H9 (cell line): ENCODE measurements around the gene RBM38. TPM values are rescaled to one million over a fixed set of nuclear protein-coding genes. Genes with fewer than 3 reads are reported as not detected.

Experiments used
- DNase-seq: peaks from one replicate; pipeline ENCODE4 v3.0.0-alpha.2; 2017
- H2AFZ ChIP-seq: one replicate; pipeline ENCODE4 v1.6.1; 2013; ENCODE audit warnings: mild to moderate bottlenecking, low read length, control low read depth, moderate library complexity
- H2AK5ac ChIP-seq: 2 replicates; pipeline ENCODE4 v1.6.1; 2013; ENCODE audit warnings: low read length, control low read depth, mixed read lengths; ENCODE audit not compliant: insufficient read length
- H2BK120ac ChIP-seq: one replicate; pipeline ENCODE4 v1.6.1; 2013; ENCODE audit warnings: low read depth, mild to moderate bottlenecking, low read length, control low read depth, inconsistent platforms; ENCODE audit not compliant: poor library complexity, severe bottlenecking
- H2BK12ac ChIP-seq: 2 replicates; pipeline ENCODE4 v1.6.1; 2013; ENCODE audit warnings: low read length, control low read depth, mixed read lengths, low read depth; ENCODE audit not compliant: insufficient read length
- H2BK15ac ChIP-seq: 2 replicates; pipeline ENCODE4 v1.6.1; 2013; ENCODE audit warnings: low read depth, low read length, control low read depth
- H2BK20ac ChIP-seq: one replicate; pipeline ENCODE4 v1.6.1; 2013; ENCODE audit warnings: low read depth, mild to moderate bottlenecking, low read length, control low read depth, inconsistent platforms; ENCODE audit not compliant: poor library complexity, severe bottlenecking
- H2BK5ac ChIP-seq: 2 replicates; pipeline ENCODE4 v1.6.1; 2013; ENCODE audit warnings: low read length, control low read depth, mixed read lengths; ENCODE audit not compliant: insufficient read length
- H3K14ac ChIP-seq: 2 replicates; pipeline ENCODE4 v1.6.1; 2013; ENCODE audit warnings: low read length, control low read depth; ENCODE audit not compliant: insufficient read depth
- H3K18ac ChIP-seq: 2 replicates; pipeline ENCODE4 v1.6.1; 2013; ENCODE audit warnings: low read depth, mild to moderate bottlenecking, mixed read lengths, low read length, control low read depth; ENCODE audit not compliant: insufficient read length
- H3K23ac ChIP-seq: 2 replicates; pipeline ENCODE4 v1.6.1; 2013; ENCODE audit warnings: low read length, control low read depth, mixed read lengths, low read depth; ENCODE audit not compliant: insufficient read length
- H3K23me2 ChIP-seq: 2 replicates; pipeline ENCODE4 v1.6.1; 2013; ENCODE audit warnings: low read depth, mild to moderate bottlenecking, mixed read lengths, low read length, control low read depth; ENCODE audit not compliant: insufficient read length, poor library complexity, severe bottlenecking
- H3K27ac ChIP-seq: 2 replicates; pipeline ENCODE4 v1.5.1; 2013; ENCODE audit warnings: low read length, control low read depth, mixed read lengths, low read depth; ENCODE audit not compliant: insufficient read length
- H3K27me3 ChIP-seq: 2 replicates; pipeline ENCODE4 v1.6.1; 2013; ENCODE audit warnings: low read length, control low read depth, inconsistent platforms; ENCODE audit not compliant: insufficient read depth
- H3K4ac ChIP-seq: 2 replicates; pipeline ENCODE4 v1.6.1; 2013; ENCODE audit warnings: low read depth, mild to moderate bottlenecking, control low read depth, inconsistent platforms, low read length, moderate library complexity
- H3K4me1 ChIP-seq: 2 replicates; pipeline ENCODE4 v1.6.1; 2013; ENCODE audit warnings: low read length, control low read depth, inconsistent platforms; ENCODE audit not compliant: insufficient read depth
- H3K4me2 ChIP-seq: 2 replicates; pipeline ENCODE4 v1.6.1; 2013; ENCODE audit warnings: low read length, control low read depth, mixed read lengths; ENCODE audit not compliant: insufficient read length, insufficient read depth
- H3K56ac ChIP-seq: 2 replicates; pipeline ENCODE4 v1.6.1; 2013; ENCODE audit warnings: low read depth, mild to moderate bottlenecking, mixed read lengths, low read length, control low read depth; ENCODE audit not compliant: insufficient read length
- H3K79me1 ChIP-seq: 2 replicates; pipeline ENCODE4 v1.6.1; 2013; ENCODE audit warnings: low read depth, mild to moderate bottlenecking, moderate library complexity, low read length, control low read depth, inconsistent platforms; ENCODE audit not compliant: insufficient read depth, poor library complexity, severe bottlenecking
- H3K79me2 ChIP-seq: 2 replicates; pipeline ENCODE4 v1.6.1; 2013; ENCODE audit warnings: low read length, control low read depth, inconsistent platforms; ENCODE audit not compliant: insufficient read depth
- H3K9ac ChIP-seq: 2 replicates; pipeline ENCODE4 v1.6.1; 2013; ENCODE audit warnings: low read length, control low read depth, mixed read lengths; ENCODE audit not compliant: insufficient read length; ENCODE audit errors: extremely low read depth
- H3K9me3 ChIP-seq: one replicate; pipeline ENCODE4 v1.6.1; 2013; ENCODE audit warnings: low read depth, low read length, inconsistent platforms; ENCODE audit not compliant: control insufficient read depth
- H3T11ph ChIP-seq: one replicate; pipeline ENCODE4 v1.6.1; 2013; ENCODE audit warnings: mild to moderate bottlenecking, low read length, control low read depth, inconsistent platforms
- H4K20me1 ChIP-seq: one replicate; pipeline ENCODE4 v1.6.1; 2013; ENCODE audit not compliant: control insufficient read depth, insufficient read length, insufficient read depth
- H4K5ac ChIP-seq: 2 replicates; pipeline ENCODE4 v1.6.1; 2013; ENCODE audit warnings: low read depth, mild to moderate bottlenecking, mixed read lengths, low read length, control low read depth; ENCODE audit not compliant: insufficient read length
- H4K8ac ChIP-seq: replicated peaks from 2 replicates; pipeline ENCODE4 v1.6.1; 2013; ENCODE audit warnings: low read length, control low read depth, mixed read lengths, low read depth; ENCODE audit not compliant: insufficient read length
- H4K91ac ChIP-seq: 2 replicates; pipeline ENCODE4 v1.6.1; 2013; ENCODE audit warnings: low read depth, mild to moderate bottlenecking, moderate library complexity, mixed read lengths, low read length, control low read depth; ENCODE audit not compliant: insufficient read length
- H3K27ac Mint-ChIP-seq, 3 experiments: 2 replicates in 2 of 3; 3 replicates in 1 of 3; pipeline ENCODE4 v1.8.0; 2020 to 2021; ENCODE audit warnings: mixed read lengths in 3 of 3, mild to moderate bottlenecking in 1 of 3, moderate library complexity in 1 of 3
- H3K27me3 Mint-ChIP-seq: 2 replicates; pipeline ENCODE4 v1.8.0; 2021; ENCODE audit warnings: low read depth, mild to moderate bottlenecking, moderate library complexity, mixed read lengths
- H3K36me3 Mint-ChIP-seq, 3 experiments: 2 replicates in 2 of 3; 3 replicates in 1 of 3; pipeline ENCODE4 v1.8.0; 2020 to 2021; ENCODE audit warnings: low read depth in 3 of 3, mixed read lengths in 3 of 3; ENCODE audit not compliant: insufficient read depth in 1 of 3
- H3K4me1 Mint-ChIP-seq, 2 experiments: 2 replicates each; pipeline ENCODE4 v1.8.0; 2020; ENCODE audit warnings: mixed read lengths in 2 of 2
- H3K4me3 Mint-ChIP-seq, 2 experiments: 2 replicates in 1 of 2; 3 replicates in 1 of 2; pipeline ENCODE4 v1.8.0; 2020 to 2021; ENCODE audit warnings: mild to moderate bottlenecking in 2 of 2, mixed read lengths in 2 of 2, moderate library complexity in 1 of 2
- H3K9me3 Mint-ChIP-seq, 2 experiments: 2 replicates in 1 of 2; 3 replicates in 1 of 2; pipeline ENCODE4 v1.8.0; 2020; ENCODE audit warnings: mild to moderate bottlenecking in 2 of 2, mixed read lengths in 2 of 2, moderate library complexity in 1 of 2
- WGBS: extraction: QIAGEN DNeasy Blood & Tissue Kit; methylation state at CpG from one replicate; pipeline ENCODE4 v1.1.7; 2013; ENCODE audit warnings: missing lambda C conversion rate, low lambda C conversion rate, mixed read lengths; ENCODE audit not compliant: insufficient read length; ENCODE audit errors: extremely low coverage; 5-methylcytosine and 5-hydroxymethylcytosine counted together
- total RNA-seq: library from RNA; stranded (reverse); gene quantifications from 2 replicates; pipeline ENCODE4 v1.2.1, GENCODE V29; 2021
- TF ChIP-seq, protein P1 (sequence below): fragments of 200-600 bp; sonication (generic); conservative IDR thresholded peaks from 3 replicates; pipeline ENCODE4 v1.8.0; 2021; ENCODE audit warnings: antibody characterized with exemption, mild to moderate bottlenecking

The RBM38 gene
- total RNA-seq, 1 experiment from 2014 or later, result 66.8 TPM

- Mint-ChIP-seq H3K36me3 (peaks cover 37 to 79% (median 75%) of the 10 kb centered on the region in 3 experiments), H3K9me3 (no peaks in the 10 kb centered on the region), H3K4me1 (peaks cover 35 to 44% of the 10 kb centered on the region in 2 experiments), H3K27me3 (no peaks in the 10 kb centered on the region), H3K27ac (peak overlapping the region; percentile 38 to 89 (median 72); a peak in 6 of 7 replicates), H3K4me3 (no peak overlapping the region; a peak in 1 of 5 replicates)
- Histone ChIP-seq H4K91ac (no peak overlapping the region), H2BK5ac (no peak overlapping the region), H3K9ac (no peak overlapping the region), H3K79me1 (peaks cover 3% of the 10 kb centered on the region), H3K4me2 (no peak overlapping the region), H2BK12ac (no peak overlapping the region), H3K56ac (no peak overlapping the region), H2AFZ (no peak overlapping the region), H3T11ph (no peak overlapping the region), H3K9me3 (no peaks in the 10 kb centered on the region), H3K79me2 (no peaks in the 10 kb centered on the region; the same call in 1 of the 2 replicates), H3K27ac (no peak overlapping the region), H2BK120ac (no peak overlapping the region), H4K8ac (no peak overlapping the region), H3K4me1 (no peaks in the 10 kb centered on the region), H2BK15ac (no peak overlapping the region), H4K20me1 (no peaks in the 10 kb centered on the region), H4K5ac (no peak overlapping the region), H3K23me2 (no peaks in the 10 kb centered on the region), H3K27me3 (no peaks in the 10 kb centered on the region), H2AK5ac (no peak overlapping the region), H3K23ac (no peak overlapping the region), H3K14ac (no peak overlapping the region), H3K4ac (no peak overlapping the region), H3K18ac (no peak overlapping the region), H2BK20ac (no peak overlapping the region)
- no peak for DNase-seq
- WGBS, result no CpG with 5 or more reads among the region's 13 CpGs
- TF ChIP-seq, protein P1, sequence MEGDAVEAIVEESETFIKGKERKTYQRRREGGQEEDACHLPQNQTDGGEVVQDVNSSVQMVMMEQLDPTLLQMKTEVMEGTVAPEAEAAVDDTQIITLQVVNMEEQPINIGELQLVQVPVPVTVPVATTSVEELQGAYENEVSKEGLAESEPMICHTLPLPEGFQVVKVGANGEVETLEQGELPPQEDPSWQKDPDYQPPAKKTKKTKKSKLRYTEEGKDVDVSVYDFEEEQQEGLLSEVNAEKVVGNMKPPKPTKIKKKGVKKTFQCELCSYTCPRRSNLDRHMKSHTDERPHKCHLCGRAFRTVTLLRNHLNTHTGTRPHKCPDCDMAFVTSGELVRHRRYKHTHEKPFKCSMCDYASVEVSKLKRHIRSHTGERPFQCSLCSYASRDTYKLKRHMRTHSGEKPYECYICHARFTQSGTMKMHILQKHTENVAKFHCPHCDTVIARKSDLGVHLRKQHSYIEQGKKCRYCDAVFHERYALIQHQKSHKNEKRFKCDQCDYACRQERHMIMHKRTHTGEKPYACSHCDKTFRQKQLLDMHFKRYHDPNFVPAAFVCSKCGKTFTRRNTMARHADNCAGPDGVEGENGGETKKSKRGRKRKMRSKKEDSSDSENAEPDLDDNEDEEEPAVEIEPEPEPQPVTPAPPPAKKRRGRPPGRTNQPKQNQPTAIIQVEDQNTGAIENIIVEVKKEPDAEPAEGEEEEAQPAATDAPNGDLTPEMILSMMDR, result no peak
These were observed 6.5 kb downstream of the RBM38 start for GRCh38 chr20:57397693-57398108.
